NCI-H748 (cell line): ENCODE results near the gene SLC9A9.

Source experiments
- DNase-seq: peaks from one replicate; lab custom pipeline; 2025; ENCODE audit not compliant: unreplicated experiment; lab: John Stamatoyannopoulos, UW

SLC9A9 gene

GRCh38 chr3:143848704-143849103, 436 bp upstream of the SLC9A9 start:
- no peak for DNase-seq

DNA sequence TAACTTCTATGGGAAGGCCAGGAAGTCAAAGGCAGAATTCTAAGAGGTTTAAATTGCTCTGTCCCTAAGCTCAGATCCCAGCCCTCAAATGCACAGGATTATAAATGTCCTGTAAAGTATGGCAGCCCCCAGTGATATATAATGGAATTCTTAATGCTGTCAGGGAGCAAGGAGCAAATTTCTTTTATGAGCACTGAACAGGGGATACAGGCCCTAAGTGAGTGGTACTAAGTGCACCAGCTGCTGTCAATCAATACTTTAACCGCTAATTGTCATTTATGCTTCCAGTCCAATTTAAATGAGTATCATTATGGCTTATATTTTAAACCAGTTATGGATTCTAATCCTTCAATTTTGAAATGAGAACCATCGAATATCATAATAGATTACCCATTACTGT, 4.7 kb downstream of the SLC9A9 start:
- no peak for DNase-seq

DNA sequence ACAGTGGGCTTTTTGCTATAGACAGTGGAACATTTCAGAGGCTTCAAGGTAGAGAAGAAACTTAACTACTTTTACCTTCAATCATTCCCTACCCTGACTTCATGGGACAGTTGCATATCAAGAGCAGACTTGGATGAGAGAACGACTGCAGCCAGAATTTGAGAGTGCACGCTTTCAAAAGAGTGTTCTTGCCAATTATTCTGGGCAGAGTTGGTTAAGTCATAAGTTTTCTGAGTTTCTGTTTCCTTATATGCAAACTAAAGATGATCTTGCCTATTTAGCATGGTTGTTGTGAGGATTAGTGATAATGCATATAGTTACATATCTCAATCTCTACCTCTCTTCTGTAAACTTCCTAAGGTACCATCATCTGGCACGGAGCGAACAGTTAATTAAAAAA, 7.6 kb downstream of the SLC9A9 start:
- no peak for DNase-seq

GRCh38 chr3:143839980-143840379, 8.3 kb downstream of the SLC9A9 start:
- no peak for DNase-seq

DNA sequence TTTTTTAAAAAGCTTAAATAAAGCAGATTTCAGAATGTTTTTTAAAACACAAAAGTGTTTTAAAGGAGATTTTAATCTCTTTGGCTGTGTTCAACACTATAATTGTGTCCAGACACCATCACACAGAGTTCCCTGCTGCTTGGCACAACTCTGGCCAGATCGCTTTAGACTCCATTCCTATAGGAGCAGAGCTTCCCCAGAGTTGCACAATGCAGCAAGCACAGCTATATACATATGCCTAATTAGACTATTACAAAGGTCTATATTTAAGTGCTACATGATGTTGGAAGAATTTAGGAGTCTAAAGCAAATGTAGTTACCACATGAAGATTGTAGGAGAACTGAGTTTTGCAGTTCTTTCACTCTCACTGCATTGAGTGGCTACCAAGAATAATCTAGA, 11.2 kb downstream of the SLC9A9 start:
- DNase-seq = no peak

DNA sequence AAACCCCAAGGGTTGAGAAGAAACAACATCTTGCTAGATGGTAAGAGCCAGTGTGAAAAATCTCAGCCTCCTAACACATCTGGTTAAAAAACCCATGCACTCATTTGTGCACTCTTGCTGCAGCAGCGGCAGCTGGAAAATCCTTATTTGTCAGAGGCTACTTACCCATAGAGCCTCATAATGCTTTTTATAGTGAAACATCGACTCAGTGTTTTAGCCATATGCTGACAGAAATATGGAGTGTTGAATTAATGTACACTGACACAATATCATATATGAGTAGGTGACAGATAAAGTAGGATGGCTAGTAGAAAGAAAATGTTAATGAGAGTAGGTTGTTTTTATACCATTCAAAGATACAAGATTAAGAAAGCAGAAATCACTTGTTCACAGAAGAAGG, 13.0 kb downstream of the SLC9A9 start:
- DNase-seq = no peak

DNA sequence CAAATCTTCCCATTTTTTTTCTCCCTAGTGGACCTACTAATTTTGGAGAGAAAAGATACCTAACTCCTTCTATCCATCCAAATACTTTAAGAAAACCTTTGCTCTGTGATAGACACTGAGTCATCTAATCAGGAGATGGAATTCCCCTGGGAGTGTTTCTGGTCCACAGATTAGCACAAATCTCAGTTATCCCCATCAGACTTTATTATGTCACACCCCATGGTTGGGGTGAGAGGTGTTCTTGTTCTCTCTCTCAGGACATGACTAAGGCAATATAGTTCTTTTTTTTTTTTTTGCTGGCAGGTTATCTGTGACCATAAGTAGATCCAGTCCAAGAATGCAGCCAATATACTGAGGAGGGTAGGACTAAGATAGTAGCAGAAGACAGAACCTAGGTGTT, 15.8 kb downstream of the SLC9A9 start:
- DNase-seq = no peak

DNA sequence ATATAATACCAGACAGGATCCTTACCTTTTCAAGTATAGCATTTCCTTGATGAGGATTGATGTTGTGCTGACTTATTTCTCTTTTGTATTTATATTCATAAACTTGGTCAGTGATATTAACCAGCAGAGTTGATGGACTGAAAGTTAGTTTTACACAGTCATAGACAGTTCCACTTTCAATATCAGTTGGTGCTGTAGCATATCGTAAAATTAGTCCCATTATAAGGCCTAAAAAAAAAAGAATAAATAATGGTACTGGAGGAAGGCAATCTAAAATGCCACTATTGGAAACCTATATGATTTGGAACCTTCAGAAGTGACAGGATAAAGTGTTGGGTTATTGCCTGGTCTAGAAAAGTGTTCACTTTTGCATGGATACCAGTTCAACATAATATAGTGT, 16.3 kb downstream of the SLC9A9 start:
- DNase-seq = no peak

DNA sequence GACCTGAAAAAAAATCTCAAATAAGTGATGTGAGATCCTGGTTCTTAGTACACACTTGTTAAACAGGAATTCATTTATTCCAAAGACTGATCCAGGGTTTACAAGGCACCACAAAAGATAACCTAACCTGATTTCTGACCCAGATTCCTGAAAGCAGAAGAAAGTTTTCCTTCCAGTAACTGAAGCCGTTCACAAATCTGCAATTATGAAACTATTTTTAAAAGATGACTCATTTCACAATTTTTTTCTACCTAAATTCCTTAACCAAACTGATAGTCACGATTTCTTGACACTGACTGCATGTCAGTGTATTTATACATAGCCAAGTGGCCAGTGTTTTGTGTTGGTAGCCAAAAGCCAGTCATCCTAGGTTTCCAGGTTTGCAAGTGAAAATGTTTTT, 17.1 kb downstream of the SLC9A9 start:
- no peak for DNase-seq

GRCh38 chr3:143830786-143831185, 17.5 kb downstream of the SLC9A9 start:
- DNase-seq = no peak

DNA sequence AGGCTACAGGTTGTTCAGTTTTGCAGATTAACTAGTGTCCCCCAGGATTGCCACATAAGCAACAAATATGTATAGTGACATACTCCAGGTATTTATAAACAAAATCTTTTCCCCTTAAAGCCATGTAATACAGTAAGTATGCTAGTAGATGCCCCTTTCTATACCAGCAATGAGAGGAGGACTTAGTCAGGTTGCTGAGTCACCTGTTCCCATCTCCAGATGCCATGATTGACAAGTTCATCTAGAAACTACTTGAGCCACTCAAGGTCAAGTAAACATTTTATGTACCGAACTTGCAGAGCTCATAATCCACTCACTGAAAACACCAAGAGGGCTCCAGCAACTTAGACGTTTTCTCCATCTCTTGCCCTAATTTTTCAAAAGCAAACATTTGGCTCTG, 18.2 kb downstream of the SLC9A9 start:
- no peak for DNase-seq

- no peak for DNase-seq
Observed at GRCh38 chr3:143827425-143827824, 20.8 kb downstream of the SLC9A9 start.

DNA sequence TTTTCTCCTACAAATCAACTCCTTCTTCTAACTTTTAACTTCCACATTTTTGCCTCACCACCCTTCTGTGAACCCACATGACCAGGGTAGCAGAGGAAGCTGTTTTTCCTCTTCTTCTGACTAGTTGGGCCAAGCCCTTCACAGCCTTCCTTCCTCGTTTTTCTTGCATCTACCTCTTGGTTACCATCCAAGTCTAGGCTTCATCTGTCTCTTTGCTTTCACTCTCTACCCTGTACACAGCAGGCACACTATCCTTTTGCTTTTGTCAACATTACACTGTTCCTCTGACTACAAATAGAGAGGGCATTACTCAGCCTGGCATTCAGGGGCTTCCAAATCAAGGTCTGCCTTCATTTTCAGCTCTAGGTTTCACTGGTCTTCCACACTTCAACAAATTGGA, 22.0 kb downstream of the SLC9A9 start:
- no peak for DNase-seq

GRCh38 chr3:143825513-143825912, 22.8 kb downstream of the SLC9A9 start:
- no peak for DNase-seq

DNA sequence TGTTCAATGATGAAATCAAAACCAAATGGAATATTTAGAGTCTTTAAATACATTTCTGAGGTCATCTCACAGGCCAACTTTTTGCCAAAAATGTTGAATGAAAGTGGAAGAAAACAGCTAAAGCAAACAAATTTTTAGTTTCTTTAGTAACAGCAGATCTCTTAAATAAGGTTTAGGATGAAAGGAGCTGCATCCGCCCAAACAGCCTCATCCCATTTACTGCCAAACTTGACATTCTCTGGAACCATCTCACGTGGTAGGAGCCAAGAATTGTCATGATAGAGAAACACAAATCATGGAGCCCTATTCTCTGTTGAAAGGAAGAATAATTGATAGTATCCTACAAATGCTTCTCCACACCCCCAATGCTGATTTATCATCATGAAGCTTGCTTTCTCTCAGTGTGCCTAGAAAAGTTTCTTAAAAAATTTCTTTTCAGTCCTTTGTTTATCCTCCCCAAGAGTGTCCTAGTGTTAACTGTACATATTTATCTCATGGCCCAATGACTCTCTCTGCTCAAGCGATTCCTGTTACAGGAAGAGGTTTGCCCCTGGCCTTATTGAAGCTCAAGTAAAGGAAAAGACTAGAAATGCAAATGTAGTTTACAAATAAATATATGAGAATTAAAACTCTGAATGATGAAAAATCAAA, 23.4 kb downstream of the SLC9A9 start:
- DNase-seq = no peak

DNA sequence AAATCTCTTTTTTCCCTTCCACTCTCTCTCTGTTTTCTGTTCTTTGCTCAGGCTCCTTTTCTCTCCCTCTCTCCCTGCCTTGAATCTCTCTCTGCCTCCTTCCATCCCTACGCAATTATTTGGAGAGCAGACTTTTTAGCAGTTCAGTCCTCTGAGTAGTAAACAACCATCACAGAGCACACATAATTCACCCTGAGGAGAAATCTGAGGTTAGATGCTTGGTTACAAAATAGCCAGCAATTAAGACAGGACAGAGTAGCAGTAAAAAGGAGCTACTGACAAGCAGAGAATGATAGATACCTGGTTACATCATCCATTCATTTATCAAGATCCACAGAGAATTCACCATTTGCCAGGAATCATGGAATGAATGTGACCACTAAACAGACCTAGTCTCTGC, 25.5 kb downstream of the SLC9A9 start:
- no peak for DNase-seq

GRCh38 chr3:143822374-143822773, 25.9 kb downstream of the SLC9A9 start:
- no peak for DNase-seq

GRCh38 chr3:143821862-143822261, 26.4 kb downstream of the SLC9A9 start:
- DNase-seq = no peak

DNA sequence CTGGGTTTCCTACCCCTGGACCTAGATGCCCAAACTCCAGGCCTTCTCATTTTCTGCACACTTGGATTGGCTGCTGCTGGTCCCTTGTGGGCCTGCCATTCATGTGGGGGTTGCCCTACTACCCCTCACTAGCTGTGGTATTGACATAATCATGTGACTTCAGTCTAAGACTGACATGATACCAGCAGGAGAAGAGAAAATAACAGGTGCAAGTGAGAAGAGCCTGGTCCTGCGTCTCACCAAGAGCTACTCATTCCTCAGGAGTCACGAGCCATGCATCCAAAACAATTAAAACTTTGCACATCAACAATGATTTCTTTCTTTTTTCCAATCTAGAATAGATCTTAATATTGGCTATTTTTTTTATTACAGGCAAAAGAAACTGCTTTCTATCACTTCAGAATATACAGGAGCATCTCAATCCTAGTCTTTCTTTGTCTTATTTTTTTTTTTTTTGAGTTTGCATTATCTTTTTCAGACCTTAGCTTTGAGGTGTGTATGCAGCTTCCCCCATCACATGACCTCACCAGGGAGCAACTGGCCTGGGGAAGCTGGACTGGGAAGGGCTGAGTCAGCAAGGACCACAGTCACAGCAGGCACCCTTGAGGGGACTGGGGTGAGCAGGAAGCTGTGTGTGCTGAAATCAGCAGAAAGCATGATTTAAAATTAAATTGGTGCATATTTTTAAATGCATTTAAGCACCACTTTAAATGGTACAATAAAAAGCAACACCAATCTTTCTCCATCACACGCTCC, 27.6 kb downstream of the SLC9A9 start:
- no peak for DNase-seq

DNA sequence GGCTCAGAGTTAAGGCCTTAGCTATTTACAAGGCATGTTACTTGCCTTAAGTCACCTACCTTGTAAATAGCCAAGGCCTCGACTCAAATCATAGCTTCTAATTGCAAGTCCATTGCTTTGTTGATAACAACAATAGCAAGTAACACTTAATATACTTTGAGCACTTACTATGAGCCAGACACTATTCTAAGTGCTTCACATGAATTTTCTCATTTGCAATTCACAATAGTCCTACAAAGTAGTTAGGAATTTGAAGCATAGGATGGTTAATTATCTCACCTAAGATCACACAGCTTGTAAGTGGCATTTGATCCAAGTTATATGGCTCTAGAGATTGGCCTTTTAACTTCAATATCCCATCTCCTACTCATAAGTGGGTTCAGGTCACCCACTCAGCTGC, 28.4 kb downstream of the SLC9A9 start:
- no peak for DNase-seq

DNA sequence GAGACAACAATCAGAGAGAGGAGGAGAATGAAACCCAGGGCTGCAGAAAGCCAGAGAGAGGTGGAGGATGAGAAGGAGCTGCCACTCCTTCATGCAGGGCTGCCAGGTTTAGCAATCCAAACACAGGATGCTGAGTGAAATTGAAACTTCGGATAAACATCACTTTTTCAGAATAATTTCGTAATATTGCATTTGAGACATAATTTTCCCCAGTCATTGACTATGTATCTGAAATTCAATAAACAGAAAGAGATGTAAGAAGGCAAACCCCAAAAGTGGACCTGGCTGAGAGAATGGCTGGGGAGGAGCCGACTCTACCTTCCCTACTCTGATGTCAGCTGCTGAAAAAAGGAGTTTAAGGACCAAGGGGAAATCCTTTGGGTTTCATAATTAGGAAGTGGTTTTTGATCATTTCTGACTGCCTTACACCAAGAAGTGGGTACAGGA, 33.8 kb downstream of the SLC9A9 start:
- DNase-seq = no peak

- DNase-seq = no peak
Observed at GRCh38 chr3:143812481-143812880, 35.8 kb downstream of the SLC9A9 start.

DNA sequence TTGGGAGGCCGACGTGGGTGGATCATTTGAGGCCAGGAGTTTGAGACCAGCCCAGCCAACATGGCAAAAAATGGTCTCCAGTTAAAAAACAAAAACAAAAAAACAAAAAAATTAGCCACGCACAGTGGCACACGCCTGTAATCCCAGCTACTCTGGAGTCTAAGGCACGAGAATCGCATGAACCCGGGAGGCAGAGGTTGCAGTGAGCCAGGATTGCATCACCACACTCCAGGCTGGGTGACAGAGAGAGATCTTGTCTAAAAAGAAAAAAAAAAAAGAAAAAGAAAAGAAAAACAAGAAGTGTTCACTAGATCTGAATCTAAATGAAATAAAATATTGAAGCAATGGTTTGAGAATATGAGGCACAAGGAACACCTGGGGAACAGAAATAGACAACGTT, 36.7 kb downstream of the SLC9A9 start:
- DNase-seq = no peak
